ENCODE results near the gene IGFLR1.

Gene IGFLR1

DNA sequence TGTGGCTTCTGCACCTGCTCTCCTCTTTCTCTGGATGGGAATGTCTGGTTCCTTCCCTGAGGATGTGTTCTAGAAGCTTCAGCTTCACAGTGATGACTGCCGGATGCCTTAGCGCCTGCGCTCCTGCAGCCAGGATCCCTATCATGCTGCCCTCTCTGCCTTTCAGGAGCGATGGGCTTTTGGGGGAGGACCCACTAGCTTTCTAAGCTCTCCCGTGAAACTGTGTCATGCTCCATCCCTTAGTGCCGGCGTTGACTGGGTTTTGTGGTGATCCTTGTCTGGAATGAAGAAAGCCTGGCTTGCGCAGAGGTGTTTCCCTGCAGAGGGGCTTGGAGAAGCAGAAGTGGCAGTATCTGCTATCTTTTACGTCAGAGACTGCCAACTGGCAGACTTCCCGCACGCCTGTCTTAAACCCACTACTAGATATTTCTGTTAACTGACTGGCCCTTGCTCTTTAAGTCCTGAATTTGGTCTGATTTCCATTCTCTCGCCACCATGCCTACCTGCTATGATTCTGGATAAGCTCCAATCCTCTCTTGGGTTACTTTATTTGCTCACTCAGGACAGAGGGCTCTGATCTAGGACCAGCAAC is 28.3 kb downstream of the IGFLR1 start:
- no peak overlapping the region for H2AFZ ChIP-seq (ENCODE audit: low read length)
- WGBS, 2 donors (ENCODE audit: extremely low coverage in 2 of 2, insufficient read length in 2 of 2, insufficient replicate concordance in 1 of 2), result no CpG with 5 or more reads among the region's 12 CpGs

GRCh38 chr19:35713506-35713850 is 28.8 kb downstream of the IGFLR1 start:
- Histone ChIP-seq H3K4me1 (ENCODE audit: control insufficient read depth in 2 of 2, insufficient read depth in 1 of 2, low read depth in 1 of 2, low read length in 2 of 2) (peaks cover 11 to 16% of the 10 kb centered on the region in 2 donors), H3K4me2 (ENCODE audit: insufficient read depth, low read length, poor library complexity, severe bottlenecking) (no peak overlapping the region), H3K79me1 (ENCODE audit: low read depth, low read length) (peaks cover 9% of the 10 kb centered on the region), H2BK15ac (ENCODE audit: low read length) (no peak overlapping the region), H3K27ac (replicated peaks; ENCODE audit: low read length) (no peak overlapping the region), H3K14ac (ENCODE audit: low read length) (no peak overlapping the region), H3K27me3 (ENCODE audit: control insufficient read depth in 3 of 3, insufficient read depth in 3 of 3, low read depth in 1 of 3, low read length in 3 of 3) (peaks cover 0 to 5% (median 0%) of the 10 kb centered on the region in 3 experiments), H3K4ac (ENCODE audit: low read length) (no peak overlapping the region), H3K23ac (ENCODE audit: low read depth, low read length, poor library complexity) (no peak overlapping the region), H3K4me3 (ENCODE audit: low read length in 2 of 2) (no peak overlapping the region), H2BK120ac (ENCODE audit: low read depth, low read length) (no peak overlapping the region), H3K9ac (ENCODE audit: low read depth, low read length, poor library complexity) (no peak overlapping the region), H3K36me3 (replicated peaks in 1 of 2; ENCODE audit: control insufficient read depth in 2 of 2, insufficient read depth in 2 of 2, low read length in 2 of 2) (no peaks in the 10 kb centered on the region), H3K18ac (ENCODE audit: low read length) (no peak overlapping the region), H2AK5ac (ENCODE audit: low read depth, low read length) (peak overlapping the region; percentile 7), H2BK12ac (ENCODE audit: low read length) (no peak overlapping the region), H4K91ac (ENCODE audit: low read depth, low read length, poor library complexity) (no peak overlapping the region), H2BK5ac (ENCODE audit: low read length) (no peak overlapping the region), H3K9me3 (replicated peaks in 1 of 2; ENCODE audit: control insufficient read depth in 2 of 2, insufficient read depth in 1 of 2, low read depth in 1 of 2, low read length in 2 of 2) (no peaks in the 10 kb centered on the region), H2AFZ (ENCODE audit: low read length) (no peak overlapping the region), H4K8ac (ENCODE audit: low read depth, low read length) (no peak overlapping the region)
- no peak for DNase-seq (ENCODE audit: low spot score)
- WGBS, 2 donors (ENCODE audit: extremely low coverage in 2 of 2, insufficient read length in 2 of 2, insufficient replicate concordance in 1 of 2), result no CpG with 5 or more reads among the region's 2 CpGs

More for the DNA sequence above, 28.3 kb downstream of the IGFLR1 start:
- Histone ChIP-seq H2AK5ac (ENCODE audit: low read depth, low read length) (peak overlapping the region; percentile 7), H2BK5ac (ENCODE audit: low read length) (no peak overlapping the region), H3K18ac (ENCODE audit: low read length) (no peak overlapping the region), H2BK120ac (ENCODE audit: low read depth, low read length) (no peak overlapping the region), H4K8ac (ENCODE audit: low read depth, low read length) (no peak overlapping the region), H3K36me3 (replicated peaks in 1 of 2; ENCODE audit: control insufficient read depth in 2 of 2, insufficient read depth in 2 of 2, low read length in 2 of 2) (no peaks in the 10 kb centered on the region), H3K4me1 (ENCODE audit: control insufficient read depth in 2 of 2, insufficient read depth in 1 of 2, low read depth in 1 of 2, low read length in 2 of 2) (peaks cover 15 to 20% of the 10 kb centered on the region in 2 donors), H4K91ac (ENCODE audit: low read depth, low read length, poor library complexity) (no peak overlapping the region), H3K27ac (replicated peaks; ENCODE audit: low read length) (no peak overlapping the region), H3K79me1 (ENCODE audit: low read depth, low read length) (peaks cover 11% of the 10 kb centered on the region), H3K4ac (ENCODE audit: low read length) (no peak overlapping the region), H3K9ac (ENCODE audit: low read depth, low read length, poor library complexity) (no peak overlapping the region), H2BK15ac (ENCODE audit: low read length) (no peak overlapping the region), H3K9me3 (replicated peaks in 1 of 2; ENCODE audit: control insufficient read depth in 2 of 2, insufficient read depth in 1 of 2, low read depth in 1 of 2, low read length in 2 of 2) (no peaks in the 10 kb centered on the region), H2BK12ac (ENCODE audit: low read length) (no peak overlapping the region), H3K27me3 (ENCODE audit: control insufficient read depth in 3 of 3, insufficient read depth in 3 of 3, low read depth in 1 of 3, low read length in 3 of 3) (peaks cover 0 to 5% (median 0%) of the 10 kb centered on the region in 3 experiments), H3K4me3 (ENCODE audit: low read length in 2 of 2) (no peak overlapping the region), H3K23ac (ENCODE audit: low read depth, low read length, poor library complexity) (no peak overlapping the region), H3K4me2 (ENCODE audit: insufficient read depth, low read length, poor library complexity, severe bottlenecking) (no peak overlapping the region), H3K14ac (ENCODE audit: low read length) (no peak overlapping the region)
- DNase-seq (ENCODE audit: low spot score), result no peak

DNA sequence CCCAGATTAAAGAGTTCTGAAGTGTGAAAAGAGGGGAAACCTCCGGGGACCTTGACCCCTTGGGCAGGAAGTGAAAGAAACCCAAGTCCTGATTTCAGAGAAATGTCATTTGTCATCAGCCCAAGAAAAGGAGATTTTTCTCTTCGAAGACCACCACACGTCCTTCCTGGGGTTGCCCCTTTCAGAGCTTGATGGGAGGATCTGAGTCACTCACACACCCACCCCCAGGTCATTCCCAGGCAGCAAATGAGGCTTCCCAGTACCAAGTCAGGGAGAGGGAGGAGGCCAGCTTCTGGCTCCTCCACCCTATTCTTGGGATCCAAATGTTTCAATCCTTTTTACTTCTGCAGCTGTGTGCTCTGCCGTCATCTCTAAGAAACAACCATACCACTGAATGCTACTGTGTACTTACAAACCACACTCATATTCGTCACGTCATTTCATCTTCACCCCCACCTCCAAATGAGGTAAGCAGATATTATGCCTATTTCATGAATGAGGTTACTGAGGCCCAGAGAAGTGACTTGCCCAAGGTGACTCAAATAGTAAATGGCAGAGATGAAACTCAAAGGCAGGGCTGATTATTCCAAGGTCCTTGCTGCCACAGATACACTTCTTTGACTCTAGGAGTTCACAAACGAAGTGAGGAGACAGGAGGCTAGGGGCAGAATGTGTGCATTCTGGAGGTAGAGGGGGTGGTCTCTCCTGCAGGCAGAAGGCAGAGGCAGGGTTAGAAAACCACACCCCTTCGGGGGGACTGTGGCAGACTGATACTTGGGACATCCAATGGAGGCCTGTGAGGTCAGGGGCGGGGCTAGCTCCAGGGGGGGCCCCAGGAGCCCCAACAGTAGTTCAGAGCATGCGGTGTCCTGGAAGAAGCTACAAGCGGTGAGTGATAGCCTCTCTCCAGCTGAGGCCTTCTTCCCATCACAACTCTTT is 29.4 kb downstream of the IGFLR1 start:
- peaks cover 0 to 5% (median 0%) of the 10 kb centered on the region in 3 experiments for H3K27me3 ChIP-seq (ENCODE audit: control insufficient read depth in 3 of 3, insufficient read depth in 3 of 3, low read depth in 1 of 3, low read length in 3 of 3)
- H2BK12ac ChIP-seq (ENCODE audit: low read length), result no peak overlapping the region
- peaks cover 6% of the 10 kb centered on the region for H3K79me1 ChIP-seq (ENCODE audit: low read depth, low read length)
- no peak overlapping the region for H3K18ac ChIP-seq (ENCODE audit: low read length)
- no peak overlapping the region for H2AFZ ChIP-seq (ENCODE audit: low read length)
- H3K36me3 ChIP-seq (replicated peaks in 1 of 2; ENCODE audit: control insufficient read depth in 2 of 2, insufficient read depth in 2 of 2, low read length in 2 of 2), result no peaks in the 10 kb centered on the region
- no peak overlapping the region for H2BK5ac ChIP-seq (ENCODE audit: low read length)
- no peak overlapping the region for H2AK5ac ChIP-seq (ENCODE audit: low read depth, low read length)
- no peak overlapping the region for H3K4me2 ChIP-seq (ENCODE audit: insufficient read depth, low read length, poor library complexity, severe bottlenecking)
- no peak overlapping the region for H3K14ac ChIP-seq (ENCODE audit: low read length)
- no peak overlapping the region for H3K9ac ChIP-seq (ENCODE audit: low read depth, low read length, poor library complexity)
- no peak overlapping the region for H3K4me3 ChIP-seq (ENCODE audit: low read length in 2 of 2)
- H3K4me1 ChIP-seq (ENCODE audit: control insufficient read depth in 2 of 2, insufficient read depth in 1 of 2, low read depth in 1 of 2, low read length in 2 of 2), result peaks cover 11 to 15% of the 10 kb centered on the region in 2 donors
- H4K91ac ChIP-seq (ENCODE audit: low read depth, low read length, poor library complexity), result no peak overlapping the region
- no peak overlapping the region for H3K27ac ChIP-seq (replicated peaks; ENCODE audit: low read length)
- H3K23ac ChIP-seq (ENCODE audit: low read depth, low read length, poor library complexity), result no peak overlapping the region
- H3K4ac ChIP-seq (ENCODE audit: low read length), result no peak overlapping the region
- 100% methylated on average over 2 of the region's 11 CpGs; no CpG with 5 or more reads in 1 of the 2 donors for WGBS, 2 donors (ENCODE audit: extremely low coverage in 2 of 2, insufficient read length in 2 of 2, insufficient replicate concordance in 1 of 2)
- H2BK15ac ChIP-seq (ENCODE audit: low read length), result no peak overlapping the region
- H2BK120ac ChIP-seq (ENCODE audit: low read depth, low read length), result no peak overlapping the region
- no peak for DNase-seq (ENCODE audit: low spot score)
- no peaks in the 10 kb centered on the region for H3K9me3 ChIP-seq (replicated peaks in 1 of 2; ENCODE audit: control insufficient read depth in 2 of 2, insufficient read depth in 1 of 2, low read depth in 1 of 2, low read length in 2 of 2)
- H4K8ac ChIP-seq (ENCODE audit: low read depth, low read length), result no peak overlapping the region

Measured in neuronal stem cell (in vitro differentiated cells).